ENCODE data around the gene YRDC.

Gene YRDC, protein sequence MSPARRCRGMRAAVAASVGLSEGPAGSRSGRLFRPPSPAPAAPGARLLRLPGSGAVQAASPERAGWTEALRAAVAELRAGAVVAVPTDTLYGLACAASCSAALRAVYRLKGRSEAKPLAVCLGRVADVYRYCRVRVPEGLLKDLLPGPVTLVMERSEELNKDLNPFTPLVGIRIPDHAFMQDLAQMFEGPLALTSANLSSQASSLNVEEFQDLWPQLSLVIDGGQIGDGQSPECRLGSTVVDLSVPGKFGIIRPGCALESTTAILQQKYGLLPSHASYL

DNA sequence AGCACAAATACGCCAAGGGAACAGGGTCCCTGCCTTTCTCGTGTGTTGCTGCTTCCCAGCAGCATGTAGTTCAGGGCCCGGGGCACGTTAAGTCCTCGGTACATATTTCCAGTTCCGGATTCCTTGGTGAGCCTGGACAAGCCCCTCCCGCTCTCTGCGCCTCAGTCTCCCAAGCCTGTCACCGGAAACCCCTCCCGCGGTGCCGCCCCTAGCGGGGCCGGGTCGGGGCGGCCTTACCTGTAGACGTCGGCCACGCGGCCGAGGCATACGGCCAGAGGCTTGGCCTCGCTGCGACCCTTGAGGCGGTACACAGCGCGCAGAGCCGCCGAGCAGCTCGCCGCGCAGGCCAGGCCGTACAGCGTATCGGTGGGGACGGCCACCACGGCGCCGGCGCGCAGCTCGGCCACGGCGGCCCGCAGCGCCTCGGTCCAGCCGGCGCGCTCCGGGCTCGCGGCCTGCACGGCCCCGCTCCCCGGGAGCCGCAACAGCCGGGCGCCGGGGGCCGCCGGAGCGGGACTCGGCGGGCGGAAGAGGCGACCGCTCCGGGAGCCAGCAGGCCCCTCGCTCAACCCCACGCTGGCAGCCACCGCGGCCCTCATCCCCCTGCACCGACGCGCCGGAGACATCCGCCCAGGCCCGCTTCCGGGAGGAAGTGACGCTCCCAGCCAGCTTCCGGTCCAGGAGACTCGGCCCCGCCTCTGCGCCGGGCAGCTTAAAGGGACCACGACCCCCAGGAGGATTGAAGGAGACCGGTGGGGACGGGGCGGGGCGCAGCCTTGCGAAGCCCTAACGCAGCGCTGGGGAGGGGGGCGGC, at the start of gene YRDC, which contains the start of gene C1orf122:
YRDC (minus strand) TSS at position 654 of the 814 bp plus-strand sequence; CDS start at position 626, 28 bp downstream.
C1orf122 (plus strand) TSS at position 236 of the 814 bp plus-strand sequence. CDS start 615 bp downstream, outside the sequence.
- peak; percentile 97 for DNase-seq

DNA sequence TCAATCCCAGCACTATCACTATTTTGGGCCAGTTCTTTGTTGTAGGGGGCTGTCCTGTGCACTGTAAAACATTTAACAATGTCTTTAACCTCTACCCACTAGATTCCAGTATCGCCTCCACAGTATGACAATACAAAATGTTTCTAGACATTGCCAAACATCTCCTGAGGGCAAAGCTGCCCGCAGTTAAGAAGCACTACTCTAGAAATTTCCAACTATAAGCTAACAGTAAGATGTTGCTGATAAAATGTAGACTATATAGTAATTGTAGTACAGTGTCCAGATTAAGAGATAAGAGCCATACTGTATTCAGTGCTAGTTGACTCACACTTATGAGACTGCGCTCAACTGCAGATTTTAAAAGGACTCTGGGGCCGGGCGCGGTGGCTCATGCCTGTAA, 46.4 kb upstream of the YRDC start:
- no peak for DNase-seq

DNA sequence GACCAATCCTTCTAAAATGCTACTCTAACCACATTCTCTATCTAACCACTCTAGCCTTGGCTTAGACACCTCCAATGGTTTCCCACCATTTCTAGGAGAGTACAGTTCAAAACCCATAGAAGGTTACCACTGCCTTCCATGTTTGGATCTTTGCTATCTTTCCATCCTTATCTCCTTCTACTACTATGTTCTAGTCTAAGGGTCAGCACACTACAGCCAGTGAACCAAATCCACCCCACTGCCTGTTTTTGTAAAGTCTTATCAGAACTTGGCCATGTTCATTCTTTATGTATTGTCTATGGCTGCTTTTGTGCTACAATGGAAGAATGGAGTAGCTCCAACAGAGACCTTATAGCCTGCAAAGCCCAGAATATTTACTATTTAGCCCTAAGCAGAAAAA, 45.1 kb upstream of the YRDC start:
- DNase-seq = no peak

DNA sequence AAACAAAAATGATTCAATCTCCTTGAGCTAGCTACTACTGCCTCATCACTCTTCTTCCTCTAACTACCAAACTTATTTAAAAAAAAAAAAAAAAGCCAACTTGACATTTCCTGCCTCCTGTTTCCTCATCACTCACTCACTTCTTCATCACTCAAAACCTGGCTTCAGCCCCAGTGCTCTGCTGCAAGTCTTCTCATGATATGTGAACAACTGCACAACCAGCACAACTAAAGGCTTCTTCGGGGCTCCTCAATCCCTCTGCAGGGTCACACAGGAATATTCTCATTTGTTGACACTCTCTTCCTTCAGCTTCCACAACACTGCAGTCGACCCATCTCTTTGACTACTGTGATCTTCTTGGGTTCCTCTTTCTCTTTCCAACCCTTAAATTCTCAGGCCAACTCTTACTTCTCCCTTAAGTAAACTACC, 43.8 kb upstream of the YRDC start:
- no peak for DNase-seq

DNA sequence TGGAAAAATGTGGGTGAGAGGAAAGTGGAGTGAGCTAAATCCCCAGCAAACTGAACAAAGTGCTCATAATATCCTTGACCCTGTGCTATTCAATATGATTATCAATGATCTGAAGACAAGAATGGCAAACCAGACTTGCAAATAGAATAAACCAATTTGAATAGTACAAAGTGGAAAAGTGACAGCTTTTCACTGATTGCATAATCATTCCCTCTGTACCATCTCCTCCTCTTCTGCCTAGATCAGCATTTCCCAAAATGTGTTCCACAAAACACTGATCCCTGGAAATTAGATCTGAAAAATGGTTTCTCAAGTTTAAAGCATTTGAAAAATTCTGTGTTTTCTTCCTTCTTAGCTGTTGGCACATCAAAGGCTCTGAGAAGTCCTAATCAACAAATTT, 43.3 kb upstream of the YRDC start:
- no peak for DNase-seq

DNA sequence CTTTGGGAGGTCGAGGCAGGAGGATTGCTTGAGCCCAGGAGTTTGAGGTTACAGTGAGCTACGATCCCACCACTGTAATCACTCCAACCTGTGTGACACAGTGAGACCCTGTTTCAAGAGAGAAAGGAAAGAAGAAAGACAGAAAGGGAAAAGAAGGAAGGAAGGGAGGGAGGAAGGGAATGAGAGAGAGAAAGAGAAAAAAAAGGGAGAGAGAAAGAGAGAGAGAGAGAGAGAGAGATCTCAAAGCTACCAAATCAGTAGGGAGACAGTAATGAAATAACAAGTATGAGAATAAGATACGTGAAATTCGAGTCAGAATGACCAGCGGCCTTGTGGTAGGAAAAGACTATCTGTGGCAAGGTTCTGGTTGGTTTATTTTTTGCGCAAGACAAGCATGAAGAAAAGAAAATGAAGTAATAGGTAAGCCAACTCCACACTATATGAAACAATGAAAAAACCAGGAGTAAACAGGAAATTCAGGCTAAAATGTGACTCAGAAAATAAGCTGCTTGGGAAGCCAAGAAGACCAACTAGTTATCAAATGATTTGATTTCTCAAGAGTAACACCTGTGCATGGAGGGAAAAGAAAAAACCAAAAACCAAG, 42.4 kb upstream of the YRDC start:
- DNase-seq = no peak

DNA sequence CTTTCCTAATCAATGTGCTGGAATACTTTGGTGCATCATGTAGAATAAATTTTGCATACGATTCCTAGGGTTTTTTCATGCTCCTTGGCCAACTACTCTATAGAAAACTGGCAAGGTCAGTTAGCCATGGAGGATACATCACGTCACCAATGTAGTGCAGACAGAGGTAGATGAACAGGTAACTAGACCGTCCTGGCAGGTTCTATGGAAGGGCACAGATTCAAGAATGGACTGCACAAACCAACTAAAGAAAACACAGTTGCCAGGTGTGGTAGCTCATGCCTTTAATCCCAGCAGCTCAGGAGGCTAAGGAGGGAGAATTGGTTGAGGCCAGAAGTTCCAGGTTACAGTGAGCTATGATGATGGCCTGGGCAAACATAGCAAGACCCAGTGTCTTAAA, 41.5 kb upstream of the YRDC start:
- no peak for DNase-seq

DNA sequence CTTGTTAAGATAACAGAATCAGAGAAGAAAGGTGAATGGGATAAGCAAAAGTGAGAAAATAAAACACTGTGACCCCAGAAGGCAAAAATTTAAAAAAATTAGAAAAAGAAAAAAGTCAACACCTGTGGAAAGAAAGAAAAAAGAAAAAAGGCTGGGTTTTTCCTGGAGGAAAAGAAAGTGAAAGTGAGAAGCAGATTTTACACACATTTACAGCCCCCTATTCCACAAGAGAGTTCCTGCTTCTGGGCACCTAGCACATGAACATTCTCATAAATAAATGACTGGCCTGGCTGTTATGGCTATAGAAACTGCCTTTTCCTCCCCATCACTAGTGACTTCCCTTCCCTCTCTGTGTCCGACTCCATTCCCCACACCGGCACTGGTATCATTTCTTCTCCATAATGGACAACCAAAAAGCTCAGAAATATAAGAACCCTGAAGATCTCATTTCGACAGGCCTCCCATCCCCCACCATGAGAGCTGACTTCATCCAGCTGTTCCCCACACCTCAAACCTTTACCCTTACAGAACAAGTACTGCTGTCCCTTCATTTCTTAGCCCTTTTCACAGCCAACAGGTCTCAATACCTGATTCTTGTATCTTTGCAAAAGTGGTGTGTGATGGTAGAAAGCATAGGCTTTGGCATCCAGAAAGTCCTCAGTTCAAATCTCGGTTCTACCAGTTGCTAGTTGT, 38.8 kb upstream of the YRDC start:
- DNase-seq = no peak

DNA sequence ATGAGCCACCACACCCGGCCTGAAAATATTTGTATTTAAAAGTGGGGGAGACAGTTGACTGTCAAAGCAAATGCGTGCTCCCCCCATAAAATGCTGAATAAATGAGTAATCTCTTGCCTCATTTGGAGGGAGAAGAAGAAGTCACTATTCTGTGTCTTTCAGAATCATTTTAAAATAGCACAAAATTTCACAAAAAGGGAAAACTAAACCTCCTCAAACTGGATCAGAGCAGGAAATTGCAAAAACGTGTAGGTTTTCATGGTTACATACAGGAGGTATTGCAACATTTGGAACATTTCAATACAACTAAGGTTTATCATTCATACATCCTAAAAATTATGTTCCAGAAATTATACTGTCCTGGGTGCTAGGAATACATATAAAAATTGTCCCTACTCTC, 37.8 kb upstream of the YRDC start:
- no peak for DNase-seq

DNA sequence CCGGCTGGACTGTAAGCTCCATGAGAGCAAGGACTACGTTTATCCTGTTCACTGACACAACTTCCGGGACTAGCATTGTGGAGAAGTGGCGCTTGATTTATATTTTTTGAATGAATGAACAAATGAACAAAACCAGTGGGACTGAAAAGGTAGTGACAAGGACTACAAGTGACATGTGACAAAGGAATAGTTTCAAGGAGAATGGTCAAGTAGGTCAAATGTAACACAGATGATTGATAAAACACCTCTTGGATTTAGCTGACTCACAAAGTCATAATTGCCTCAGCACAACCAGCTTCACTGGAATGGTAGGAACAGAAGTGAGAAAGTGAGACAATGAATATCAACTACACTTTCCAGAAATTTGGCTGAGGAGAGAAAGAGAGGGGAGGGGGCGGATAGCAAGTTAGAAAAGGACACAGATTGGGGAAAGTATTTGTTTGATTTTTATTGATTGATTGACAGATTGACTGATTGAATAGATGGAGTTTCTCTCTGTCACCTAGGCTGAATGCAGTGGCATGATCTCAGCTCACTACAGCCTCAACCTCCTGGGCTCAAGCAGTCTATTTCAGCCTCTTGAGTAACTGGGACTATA, 37.1 kb upstream of the YRDC start:
- DNase-seq = no peak

DNA sequence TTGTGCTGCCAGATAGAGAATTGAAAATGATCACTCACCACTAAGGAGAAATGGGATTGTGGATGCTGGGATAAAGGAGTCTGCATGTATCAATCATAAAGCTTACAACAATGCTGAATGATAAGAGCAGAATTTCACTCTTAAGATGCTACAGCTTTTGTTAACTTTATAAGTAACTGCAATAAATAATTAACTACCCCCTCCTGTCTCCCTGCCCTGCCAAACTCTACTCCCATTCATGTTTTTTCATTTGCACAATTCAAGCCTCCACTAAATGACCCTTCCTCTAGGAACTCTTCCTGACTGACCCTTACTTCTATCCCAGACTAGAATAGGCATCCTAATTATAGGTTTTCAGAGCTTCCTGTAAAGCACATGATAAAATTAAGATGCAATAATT, 36.5 kb upstream of the YRDC start:
- DNase-seq = no peak

DNA sequence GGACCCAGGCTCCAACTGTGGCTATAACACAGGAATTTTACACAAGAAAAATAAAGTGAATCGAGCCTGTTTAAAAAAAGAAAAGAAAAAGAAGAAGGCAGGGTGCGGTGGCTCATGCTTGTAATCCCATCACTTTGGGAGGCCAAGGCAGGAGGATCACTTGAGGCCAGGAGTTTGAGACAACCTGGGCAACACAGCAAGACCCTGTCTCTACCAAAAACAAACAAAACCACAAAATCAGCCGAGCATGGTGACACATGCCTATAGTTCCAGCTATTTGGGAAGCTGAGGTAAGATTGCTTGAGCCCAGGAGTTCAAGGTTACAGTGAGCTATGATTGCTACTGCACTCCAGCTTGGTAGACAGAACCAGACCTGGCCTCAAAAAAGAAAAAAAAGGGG, 33.6 kb upstream of the YRDC start:
- no peak for DNase-seq

DNA sequence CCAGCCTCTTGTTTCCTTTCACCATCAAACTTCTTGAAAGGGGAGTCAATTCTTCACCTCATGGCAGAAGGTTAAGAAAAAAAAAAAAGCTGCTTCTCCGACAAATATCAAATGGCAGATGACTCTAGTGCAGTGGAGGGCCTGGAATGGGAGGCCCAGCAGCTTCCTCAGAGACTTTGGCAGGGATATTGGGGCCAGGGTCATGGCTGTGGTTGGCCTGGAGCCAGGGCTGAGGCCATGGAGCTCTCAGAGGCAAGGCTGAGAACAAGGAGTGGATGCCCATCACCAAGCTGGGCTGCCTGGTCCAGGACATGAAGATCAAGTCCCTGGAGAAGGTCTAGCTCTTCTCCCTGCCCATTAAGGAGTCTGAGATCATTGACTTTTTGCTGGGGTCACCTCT, 32.7 kb upstream of the YRDC start:
- no peak for DNase-seq

DNA sequence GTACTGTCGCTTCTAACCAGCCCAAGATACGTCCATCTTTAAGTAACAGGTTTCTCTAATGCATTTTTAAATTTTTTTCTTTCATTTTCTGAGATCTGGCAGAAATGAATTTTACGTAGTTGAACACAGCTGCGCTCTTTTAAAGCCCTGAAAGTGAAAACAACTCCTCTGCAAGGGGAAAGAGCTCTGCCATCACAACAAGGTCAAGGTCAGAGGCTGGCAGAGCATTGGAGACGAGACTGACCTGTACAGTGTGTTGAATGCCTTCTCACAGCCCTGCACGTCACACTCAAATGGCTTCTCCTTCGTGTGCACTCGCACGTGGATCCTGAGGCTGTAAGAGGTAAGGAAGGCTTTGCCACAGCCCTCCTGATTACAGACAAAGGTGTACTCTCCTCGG, 31.7 kb upstream of the YRDC start:
- no peak for DNase-seq

DNA sequence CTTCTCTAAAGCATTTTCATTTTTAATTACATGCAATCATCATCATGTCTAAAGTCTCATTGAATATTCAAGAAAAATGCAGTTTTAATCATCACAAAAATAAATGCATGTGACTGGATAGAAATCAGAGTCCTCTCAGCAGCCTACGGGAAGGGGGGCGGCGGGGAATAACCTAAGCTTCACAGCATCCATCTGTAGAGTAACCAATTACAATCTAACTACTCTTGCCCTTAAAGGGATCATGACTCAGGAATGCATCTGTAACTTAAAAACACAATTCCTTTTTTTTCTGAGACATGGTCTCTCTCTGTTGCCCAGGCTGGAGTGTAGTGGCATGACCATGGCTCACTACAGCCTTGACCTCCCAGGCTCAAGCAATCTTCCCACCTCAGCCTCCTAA, 28.8 kb upstream of the YRDC start:
- DNase-seq = no peak

DNA sequence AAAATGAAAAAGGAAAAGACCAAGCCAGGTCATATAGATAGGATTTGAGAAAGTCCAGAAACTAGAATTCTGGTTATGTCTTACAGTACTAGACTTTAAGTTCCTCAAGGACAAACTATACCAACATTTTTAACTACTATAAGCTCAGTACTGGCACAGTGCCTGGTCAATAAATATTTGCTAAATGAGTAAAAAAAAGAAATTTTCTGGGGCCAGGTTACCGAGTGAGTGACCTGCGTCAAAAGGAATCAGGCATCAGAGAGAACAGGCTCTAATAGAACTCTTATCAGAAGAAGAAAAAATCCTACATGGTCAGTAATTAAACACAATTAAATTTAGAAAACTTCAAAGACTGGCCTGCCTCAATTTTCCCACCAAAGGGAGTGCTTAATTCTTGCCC, 23.8 kb upstream of the YRDC start:
- no peak for DNase-seq

DNA sequence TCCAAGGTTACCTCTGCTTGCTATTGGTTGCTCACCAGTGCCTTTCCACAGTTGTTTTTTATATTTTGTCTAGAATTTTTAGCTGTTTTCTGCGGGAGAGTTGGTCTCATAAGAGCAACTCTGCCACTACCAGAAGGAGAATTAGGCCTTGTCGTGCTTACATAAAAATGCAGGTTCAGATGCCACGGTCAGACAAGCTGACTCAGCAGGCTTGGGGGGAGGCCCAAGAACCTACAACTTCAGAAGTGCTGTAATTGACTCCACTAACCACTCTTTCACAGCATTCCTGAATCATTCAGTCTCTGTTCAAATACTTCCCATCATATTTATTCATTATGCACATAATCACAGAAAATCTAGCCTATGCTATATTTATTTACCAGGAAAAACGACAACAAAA, 23.1 kb upstream of the YRDC start:
- DNase-seq = no peak

DNA sequence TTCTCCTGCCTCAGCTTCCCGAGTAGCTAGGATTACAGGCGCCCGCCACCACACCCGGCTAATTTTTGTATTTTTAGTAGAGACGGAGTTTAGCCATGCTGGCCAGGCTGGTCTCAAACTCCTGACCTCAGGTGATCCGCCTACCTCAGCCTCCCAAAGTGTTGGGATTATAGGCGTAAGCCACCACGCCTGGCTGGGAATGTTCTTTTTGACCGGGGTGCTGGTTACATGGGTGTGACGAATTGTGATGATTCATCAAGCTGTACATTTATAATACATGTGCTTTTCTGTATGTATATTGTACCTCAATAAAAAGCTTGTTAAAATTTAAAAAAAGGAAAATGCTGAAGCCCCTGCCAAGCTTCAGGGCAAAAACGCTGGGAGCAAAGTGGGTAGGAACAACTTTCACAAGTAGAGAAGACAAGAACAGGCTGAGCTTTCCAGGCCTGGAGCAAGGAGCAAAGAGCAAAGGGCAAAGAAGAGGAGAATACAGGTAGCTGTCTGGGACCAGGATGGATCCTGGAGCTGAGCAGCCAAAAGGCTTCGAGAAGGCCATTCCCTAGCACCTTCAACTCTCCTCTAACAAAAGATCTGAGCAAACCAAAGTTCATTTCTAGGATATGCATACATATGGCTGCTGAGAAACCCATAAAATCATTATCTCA, 20.5 kb upstream of the YRDC start:
- DNase-seq = no peak

DNA sequence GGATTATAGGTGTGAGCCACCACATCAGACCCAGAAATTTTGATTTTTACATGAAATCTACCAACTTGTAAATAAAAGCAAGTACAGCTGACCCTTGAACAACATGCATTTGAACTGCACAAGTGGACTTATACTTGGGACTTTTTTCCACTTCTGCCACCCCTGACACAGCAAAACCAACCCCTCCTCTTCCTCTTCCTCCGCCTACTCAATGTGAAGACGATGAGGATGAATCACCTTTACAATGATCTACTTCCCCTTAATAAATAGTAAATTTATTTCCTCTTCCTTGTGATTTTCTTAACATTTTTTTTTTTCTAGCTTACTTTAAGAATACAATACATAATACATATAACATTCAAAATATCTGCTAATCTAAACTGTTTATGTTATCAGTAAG, 17.5 kb upstream of the YRDC start:
- DNase-seq = no peak

DNA sequence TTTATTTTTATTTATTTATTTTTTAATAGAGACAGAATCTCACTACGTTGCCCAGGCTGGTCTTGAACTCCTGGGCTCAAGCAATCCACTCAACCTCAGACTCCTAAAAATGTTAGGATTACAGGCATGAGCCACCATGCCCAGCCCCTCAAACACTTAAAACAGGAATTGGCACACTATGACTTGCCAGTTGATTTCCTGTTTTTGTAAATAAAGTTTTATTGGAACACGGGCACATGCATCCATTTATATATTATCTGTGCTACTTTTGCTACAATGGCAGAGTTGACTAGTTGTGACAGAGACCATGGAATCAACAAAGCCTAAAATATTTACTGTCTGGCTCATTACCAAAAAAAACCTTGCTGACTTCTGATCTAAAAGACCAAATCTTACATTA, 16.0 kb upstream of the YRDC start:
- no peak for DNase-seq

DNA sequence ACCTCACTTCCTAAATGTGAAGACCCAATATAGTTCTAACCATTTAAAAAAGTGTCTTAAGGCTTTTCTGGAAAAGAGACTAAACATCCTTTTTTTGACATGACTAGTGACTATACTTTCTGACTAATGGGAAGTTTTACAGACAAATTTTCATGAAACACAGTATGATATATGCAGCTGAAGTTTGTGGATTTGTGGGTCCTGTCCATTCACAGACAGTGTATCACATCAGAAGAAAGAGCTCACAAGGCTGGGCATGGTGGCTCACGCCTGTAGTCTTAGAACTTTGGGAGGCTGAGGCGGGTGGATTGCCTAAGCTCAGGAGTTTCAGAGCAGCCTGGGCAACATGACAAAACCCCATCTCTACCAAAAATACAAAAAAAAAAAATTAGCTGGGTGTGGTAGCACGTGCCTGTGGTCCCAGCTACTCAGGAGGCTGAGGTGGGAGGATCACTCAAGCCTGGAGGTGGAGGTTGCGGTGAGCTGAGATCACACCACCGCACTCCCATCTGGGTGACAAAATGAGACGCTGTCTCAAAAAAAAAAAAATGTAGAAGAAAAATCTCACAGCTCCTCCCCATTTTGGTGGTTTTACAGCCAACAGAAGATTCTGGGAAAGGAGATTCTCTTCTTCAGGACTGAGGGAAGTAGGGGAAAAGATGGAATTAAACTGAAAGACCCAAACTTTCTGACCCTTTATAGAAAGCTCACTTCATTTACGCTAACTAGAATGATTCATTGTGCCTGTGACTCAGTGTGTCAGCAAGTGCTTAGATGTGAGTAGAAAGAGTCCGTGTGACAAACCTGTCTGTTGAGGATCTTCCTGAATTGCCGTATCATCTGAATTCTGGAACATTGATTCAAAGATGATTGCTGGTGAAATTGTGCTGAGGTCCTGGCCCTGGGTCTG, 15.2 kb upstream of the YRDC start:
- no peak for DNase-seq

Measured in activated CD8-positive, alpha-beta memory T cell treated with anti-CD3 and anti-CD28 coated beads for 24 hours (primary cell).